Measurements from ENCODE around the gene CYP2R1. TPM values are rescaled to one million over a fixed set of nuclear protein-coding genes. Genes with fewer than 3 reads are reported as not detected.

The CYP2R1 gene
- total RNA-seq, 1 donor, result 7.8 TPM

DNA sequence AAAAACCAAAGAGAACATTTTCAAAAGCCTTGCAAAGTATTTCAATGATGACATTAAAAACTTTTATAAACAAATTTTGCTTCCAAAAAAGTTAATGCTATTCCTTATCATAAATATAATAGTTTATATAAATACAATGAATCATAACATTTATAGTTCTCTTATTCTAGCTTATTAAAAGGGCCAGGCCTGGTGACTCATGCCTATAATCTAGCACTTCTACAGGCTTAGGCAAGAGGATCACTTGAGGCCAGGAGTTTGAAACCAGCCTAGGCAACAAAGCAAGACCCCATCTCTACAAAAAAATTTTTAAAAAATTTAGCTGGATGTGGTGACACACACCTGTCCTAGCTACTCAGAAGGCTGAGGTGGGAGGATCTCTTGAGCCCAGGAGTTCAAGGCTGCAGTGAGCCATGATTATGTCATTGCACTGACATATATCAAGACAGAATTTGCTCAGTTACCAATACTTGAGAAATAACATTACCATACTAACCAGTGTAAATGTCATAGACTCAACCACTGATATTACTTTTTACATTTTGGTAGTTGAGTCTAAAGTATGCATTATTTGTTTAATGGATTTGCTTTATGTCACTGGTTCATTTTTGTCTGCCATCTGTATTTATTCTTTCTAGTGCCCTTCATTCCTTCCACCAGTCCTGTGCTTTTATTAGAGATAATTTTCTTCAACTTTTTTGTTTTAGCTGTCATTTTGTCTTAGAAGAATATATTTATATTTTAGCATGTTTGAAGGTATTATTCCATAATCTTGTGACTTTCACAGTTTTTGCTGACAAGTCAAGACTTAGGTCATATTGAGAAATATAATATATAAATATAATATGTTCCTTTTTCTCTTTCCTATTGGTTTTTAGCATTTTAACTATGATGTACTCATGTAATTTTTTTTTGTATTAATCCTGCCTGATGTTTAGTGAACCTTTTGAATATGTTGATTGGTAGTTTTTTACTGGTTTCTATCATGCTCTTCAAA is 56.2 kb downstream of the CYP2R1 start:
- DNase-seq (ENCODE audit: low read depth in 2 of 3, low spot score in 2 of 3), result no peak

Small RNA genes within 50 kb of the gene (small RNA-seq; reads per million reads assigned to genes)
- not detected for gene CALCP

Other genes starting within 250 kb of the CYP2R1 start
- 2.4 TPM for gene PDE3B, start 248.4 kb downstream of the CYP2R1 start, total RNA-seq
- gene CALCA, start 80.1 kb upstream of the CYP2R1 start, total RNA-seq, result not detected
- not detected for gene CALCB, start 181.4 kb upstream of the CYP2R1 start, total RNA-seq
- not detected for gene INSC, start 222.7 kb upstream of the CYP2R1 start, total RNA-seq

Measured in hematopoietic multipotent progenitor cell (in vitro differentiated cells).